AG04449 (cell line): ENCODE results near the gene MOB3A.

ENCODE experiments used
- CTCF ChIA-PET: fragments of 350-600 bp; formaldehyde crosslinking; extraction: SDS; loops from one replicate; lab custom pipeline; 2021; ENCODE audit warnings: antibody characterized with exemption; lab: Yijun Ruan, JAX
- POLR2A ChIA-PET: fragments of 400-600, 350-600 bp; formaldehyde crosslinking; extraction: SDS; loops from one replicate; lab custom pipeline; 2020; ENCODE audit warnings: antibody characterized with exemption, inconsistent platforms; lab: Yijun Ruan, JAX
- DNase-seq: peaks from one replicate; pipeline ENCODE4 v3.0.0-alpha.2; 2010; ENCODE audit warnings: low read depth, low spot score
- H3K4me3 ChIP-seq: 2 replicates; pipeline ENCODE4 v1.5.1; 2011; ENCODE audit warnings: low read depth, mild to moderate bottlenecking, control low read depth, low read length
- CTCF ChIP-seq: IDR thresholded peaks from one replicate; pipeline ENCODE4 v1.5.1; 2011; ENCODE audit warnings: mild to moderate bottlenecking, moderate library complexity, low read length, control low read depth, inconsistent platforms; ENCODE audit not compliant: insufficient read depth; ENCODE audit errors: missing control alignments

The MOB3A gene

GRCh38 chr19:2110822-2111221 is 14.7 kb upstream of the MOB3A start:
- ChIA-PET CTCF (no interaction called here), POLR2A (no interaction called here)
- DNase-seq, result no peak
- TF ChIP-seq CTCF, result no peak
- H3K4me3 ChIP-seq, result no peak overlapping the region

GRCh38 chr19:2109046-2109864 is 13.1 kb upstream of the MOB3A start:
- no peak overlapping the region for H3K4me3 ChIP-seq
- no peak for TF ChIP-seq CTCF
- no peak for DNase-seq
- POLR2A ChIA-PET, result no interaction called here
- CTCF ChIA-PET, result no interaction called here

DNA sequence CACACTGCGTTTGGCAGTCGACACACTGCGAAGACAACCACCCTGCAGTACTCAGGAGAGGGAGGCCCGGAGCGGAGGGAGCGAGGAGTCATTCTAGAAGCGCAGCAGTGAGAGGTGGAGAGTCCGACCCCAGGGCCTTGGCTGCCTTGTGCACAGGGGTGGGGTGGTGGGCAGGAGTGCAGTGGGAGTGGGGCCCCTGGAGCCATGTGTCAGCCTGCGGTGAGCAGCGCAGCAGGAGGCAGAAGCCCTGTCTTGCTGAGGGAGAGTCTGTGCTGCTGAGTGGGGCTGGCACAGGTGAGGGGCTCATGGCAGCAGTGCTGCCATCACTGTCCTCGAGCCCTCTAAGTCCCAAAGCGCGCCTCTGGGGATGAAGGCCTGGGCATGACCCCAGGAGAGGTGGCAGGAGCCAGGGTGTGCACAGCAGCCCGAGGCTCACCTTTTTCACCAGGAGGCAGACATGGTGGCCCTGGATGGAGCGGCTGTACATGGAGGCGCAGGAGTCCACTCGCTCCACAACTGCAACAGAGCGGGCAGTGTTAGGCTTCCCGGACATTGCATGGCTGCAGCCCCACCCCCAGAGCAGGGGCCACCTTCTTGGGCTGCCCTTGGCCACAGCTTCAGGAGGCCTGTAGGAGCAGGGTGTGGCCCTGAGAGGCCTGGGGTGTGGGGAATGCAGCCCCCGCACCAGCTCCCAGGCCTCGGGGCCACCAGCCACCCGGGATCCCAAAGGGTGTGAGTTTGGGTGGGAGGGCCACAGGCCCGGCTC is 12.3 kb upstream of the MOB3A start:
- no peak for DNase-seq
- POLR2A ChIA-PET, result no interaction called here
- CTCF ChIA-PET, result no interaction called here
- H3K4me3 ChIP-seq, result no peak overlapping the region
- TF ChIP-seq CTCF, result no peak

GRCh38 chr19:2103045-2103707 is 7.0 kb upstream of the MOB3A start:
- TF ChIP-seq CTCF, result no peak
- ChIA-PET CTCF (no interaction called here), POLR2A (no interaction called here)
- no peak for DNase-seq
- no peak overlapping the region for H3K4me3 ChIP-seq

DNA sequence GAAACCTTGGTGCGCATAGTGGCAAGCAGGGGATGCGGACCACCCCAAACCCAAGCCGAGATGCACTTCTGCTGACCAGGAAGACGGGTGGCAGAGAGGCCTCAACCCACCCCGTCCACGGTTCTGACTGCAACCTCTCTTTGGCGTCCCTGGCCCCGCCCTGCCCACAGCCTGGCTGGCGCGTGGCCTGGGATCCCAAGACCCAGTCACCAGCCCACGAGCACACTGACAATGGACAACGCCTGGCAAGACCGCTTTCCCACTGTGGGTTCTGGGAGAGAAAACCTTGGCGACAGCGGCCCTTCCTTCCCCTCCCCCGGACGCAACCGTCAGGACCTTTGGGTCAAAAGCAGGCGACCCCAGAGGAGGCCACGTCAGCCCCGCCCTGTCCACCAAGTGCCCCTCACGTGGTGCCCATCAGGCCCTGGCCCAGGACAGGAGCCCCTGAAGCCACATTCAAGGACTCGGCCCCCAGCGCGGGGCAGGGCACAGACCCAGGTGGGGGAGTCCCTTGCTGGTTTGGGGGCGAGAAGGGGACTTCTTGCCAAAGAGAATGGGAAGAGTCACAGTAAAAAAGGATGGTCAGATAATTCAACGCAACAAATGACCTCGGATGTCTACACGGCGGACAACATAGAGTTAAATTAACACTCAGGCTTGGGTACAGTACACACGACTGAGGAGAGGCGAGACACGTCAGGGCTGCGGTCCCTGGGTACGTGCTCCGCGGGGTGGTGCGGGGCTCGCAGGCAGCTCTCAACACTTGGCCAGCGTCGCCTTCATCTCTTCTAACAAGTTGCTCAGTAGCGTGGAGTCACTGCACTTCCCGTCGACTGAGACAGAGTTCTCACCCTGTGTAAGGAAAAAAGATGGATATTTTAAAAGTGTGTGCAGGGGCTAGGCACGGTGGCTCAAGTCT is 5.5 kb upstream of the MOB3A start:
- no peak overlapping the region for H3K4me3 ChIP-seq
- no peak for DNase-seq
- ChIA-PET POLR2A (no interaction called here), CTCF (no interaction called here)
- TF ChIP-seq CTCF, result no peak
